ENCODE results near the gene CSF3R. TPM values are rescaled to one million over a fixed set of nuclear protein-coding genes. Genes with fewer than 3 reads are reported as not detected.

The CSF3R gene
- total and polyA plus RNA-seq, 9 of the 15 experiments (the other 6 are each of a cell fraction or from before 2014, with no cell fraction given) = 0.21 to 0.86 (median 0.40) TPM; not detected in 1

DNA sequence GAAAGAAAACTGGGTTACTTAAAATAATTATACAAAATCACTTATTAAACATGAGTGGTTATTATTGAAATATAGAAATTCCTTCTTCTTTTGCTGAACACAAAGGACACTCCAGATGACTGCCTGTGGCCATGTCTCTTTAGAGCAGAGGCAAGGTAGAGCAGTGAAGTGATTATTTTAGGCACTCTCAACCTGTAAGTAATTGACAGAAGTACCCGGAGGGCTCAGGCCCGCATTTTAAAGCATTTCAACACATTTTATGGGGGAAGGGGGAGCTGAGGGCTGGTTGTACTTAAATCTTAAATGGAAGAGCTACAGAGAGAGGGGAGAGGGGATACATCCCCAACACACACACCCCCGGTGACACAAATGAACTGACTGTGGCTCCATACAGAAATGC, 42.7 kb downstream of the CSF3R start:
- no peak overlapping the region for H3K9ac ChIP-seq (ENCODE audit: insufficient read depth in 1 of 2, low read depth in 2 of 2, low read length in 2 of 2)
- H3K79me2 ChIP-seq (ENCODE audit: control insufficient read depth, insufficient read depth, low read length) = no peaks in the 10 kb centered on the region
- no peak overlapping the region for H2AFZ ChIP-seq (ENCODE audit: low read depth, low read length)
- intact Hi-C loops (cut with micrococcal nuclease) = loop anchor here (10.0 kb wide), 1 partner anchor 105 kb away; no protein-coding TSS in a partner anchor
- H3K36me3 ChIP-seq (ENCODE audit: control insufficient read depth, insufficient read depth, low read length) = no peaks in the 10 kb centered on the region
- H3K27me3 ChIP-seq (ENCODE audit: control insufficient read depth in 2 of 2, insufficient read depth in 2 of 2, low read length in 2 of 2) = peaks cover 0 to 4% of the 10 kb centered on the region in 2 experiments; a peak in 1 of 5 replicates
- DNase-seq (ENCODE audit: extremely low read depth in 1 of 4, low spot score in 3 of 4) = no peak
- no peaks in the 10 kb centered on the region for H3K9me1 ChIP-seq (ENCODE audit: control insufficient read depth, insufficient read depth, low read length)
- FAIRE-seq = no peak
- TF ChIP-seq XRCC5 (IDR thresholded peaks at IDR 0.05; ENCODE audit: low read depth, low read length) (no peak), CC2D1A (IDR thresholded peaks at IDR 0.05) (no peak), NCOA1 (IDR thresholded peaks at IDR 0.05; ENCODE audit: low read depth) (no peak), ZNF766 (CRISPR knock-in tag; conservative IDR thresholded peaks at IDR 0.05) (no peak)
- TF ChIP-seq, protein P1, sequence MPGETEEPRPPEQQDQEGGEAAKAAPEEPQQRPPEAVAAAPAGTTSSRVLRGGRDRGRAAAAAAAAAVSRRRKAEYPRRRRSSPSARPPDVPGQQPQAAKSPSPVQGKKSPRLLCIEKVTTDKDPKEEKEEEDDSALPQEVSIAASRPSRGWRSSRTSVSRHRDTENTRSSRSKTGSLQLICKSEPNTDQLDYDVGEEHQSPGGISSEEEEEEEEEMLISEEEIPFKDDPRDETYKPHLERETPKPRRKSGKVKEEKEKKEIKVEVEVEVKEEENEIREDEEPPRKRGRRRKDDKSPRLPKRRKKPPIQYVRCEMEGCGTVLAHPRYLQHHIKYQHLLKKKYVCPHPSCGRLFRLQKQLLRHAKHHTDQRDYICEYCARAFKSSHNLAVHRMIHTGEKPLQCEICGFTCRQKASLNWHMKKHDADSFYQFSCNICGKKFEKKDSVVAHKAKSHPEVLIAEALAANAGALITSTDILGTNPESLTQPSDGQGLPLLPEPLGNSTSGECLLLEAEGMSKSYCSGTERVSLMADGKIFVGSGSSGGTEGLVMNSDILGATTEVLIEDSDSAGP (CRISPR knock-in tag; IDR thresholded peaks at IDR 0.05) = no peak
- TF ChIP-seq, protein P2, sequence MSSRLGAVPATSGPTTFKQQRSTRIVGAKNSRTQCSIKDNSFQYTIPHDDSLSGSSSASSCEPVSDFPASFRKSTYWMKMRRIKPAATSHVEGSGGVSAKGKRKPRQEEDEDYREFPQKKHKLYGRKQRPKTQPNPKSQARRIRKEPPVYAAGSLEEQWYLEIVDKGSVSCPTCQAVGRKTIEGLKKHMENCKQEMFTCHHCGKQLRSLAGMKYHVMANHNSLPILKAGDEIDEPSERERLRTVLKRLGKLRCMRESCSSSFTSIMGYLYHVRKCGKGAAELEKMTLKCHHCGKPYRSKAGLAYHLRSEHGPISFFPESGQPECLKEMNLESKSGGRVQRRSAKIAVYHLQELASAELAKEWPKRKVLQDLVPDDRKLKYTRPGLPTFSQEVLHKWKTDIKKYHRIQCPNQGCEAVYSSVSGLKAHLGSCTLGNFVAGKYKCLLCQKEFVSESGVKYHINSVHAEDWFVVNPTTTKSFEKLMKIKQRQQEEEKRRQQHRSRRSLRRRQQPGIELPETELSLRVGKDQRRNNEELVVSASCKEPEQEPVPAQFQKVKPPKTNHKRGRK (tag; IDR thresholded peaks at IDR 0.05) = no peak
- H3K4me3 ChIP-seq = no peak overlapping the region
- H3K4me1 ChIP-seq (replicated peaks in 1 of 2; ENCODE audit: control insufficient read depth in 2 of 2, insufficient read depth in 2 of 2, low read length in 2 of 2) = no peaks in the 10 kb centered on the region
- ChIA-PET CTCF (ENCODE audit: low intra/inter-chr PET ratio) (no interaction called here), POLR2A (interaction anchor here (1.3 kb wide), 1 partner anchor 11 kb away, joined by 5 read pairs; no protein-coding TSS in a partner anchor)
- in situ Hi-C loops (cut with MboI) = no loop called here
- H3K9me3 ChIP-seq (replicated peaks; ENCODE audit: control insufficient read depth, insufficient read depth, low read depth, low read length) = no peaks in the 10 kb centered on the region
- no peak for ATAC-seq
- H3K4me2 ChIP-seq (ENCODE audit: insufficient read depth, low read length) = no peak overlapping the region
- H4K20me1 ChIP-seq (replicated peaks; ENCODE audit: control insufficient read depth, insufficient read depth, low read length) = no peaks in the 10 kb centered on the region
- no TSS peak for BruUV-seq (replicated peaks)
- H3K27ac ChIP-seq (ENCODE audit: extremely low read depth, low read depth, low read length) = no peak overlapping the region
- 12% methylated on average over 3 of the region's 3 CpGs for WGBS (ENCODE audit: insufficient coverage, low coverage, missing lambda C conversion rate)

All from K562 (cell line).